ENCODE data around the gene DCTD.

Gene DCTD

DNA sequence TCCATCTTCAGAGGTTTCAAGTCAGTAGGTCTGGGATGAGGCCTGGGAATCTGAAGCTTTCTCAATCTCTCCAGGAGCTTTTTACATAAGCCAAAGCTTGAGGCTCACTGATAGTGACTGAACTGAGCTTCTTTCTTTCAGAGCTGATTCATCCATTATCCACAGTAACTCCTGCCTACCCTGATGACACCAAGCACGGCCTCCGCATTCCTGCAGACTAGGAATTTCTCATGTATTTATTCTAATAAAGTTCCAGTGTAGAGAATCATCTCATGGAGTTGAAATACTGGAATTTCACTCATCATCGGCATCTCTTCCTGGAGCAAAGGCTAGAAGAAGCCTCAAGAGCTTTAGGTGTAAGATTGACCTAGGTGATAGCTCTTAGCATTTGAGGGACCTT is 12.1 kb upstream of the DCTD start:
- no peak overlapping the region for H3K4me3 ChIP-seq (ENCODE audit: low read length)
- no peaks in the 10 kb centered on the region for H3K27me3 ChIP-seq (ENCODE audit: control insufficient read depth, insufficient read depth, low read length)
- H3K9me3 ChIP-seq (ENCODE audit: control insufficient read depth, low read length): no peaks in the 10 kb centered on the region
- H3K4me1 ChIP-seq (ENCODE audit: control insufficient read depth, insufficient read depth, low read length): no peaks in the 10 kb centered on the region
- H3K9ac ChIP-seq (ENCODE audit: low read length): no peak overlapping the region
- no peaks in the 10 kb centered on the region for H3K36me3 ChIP-seq (ENCODE audit: control insufficient read depth, insufficient read depth, low read length)

DNA sequence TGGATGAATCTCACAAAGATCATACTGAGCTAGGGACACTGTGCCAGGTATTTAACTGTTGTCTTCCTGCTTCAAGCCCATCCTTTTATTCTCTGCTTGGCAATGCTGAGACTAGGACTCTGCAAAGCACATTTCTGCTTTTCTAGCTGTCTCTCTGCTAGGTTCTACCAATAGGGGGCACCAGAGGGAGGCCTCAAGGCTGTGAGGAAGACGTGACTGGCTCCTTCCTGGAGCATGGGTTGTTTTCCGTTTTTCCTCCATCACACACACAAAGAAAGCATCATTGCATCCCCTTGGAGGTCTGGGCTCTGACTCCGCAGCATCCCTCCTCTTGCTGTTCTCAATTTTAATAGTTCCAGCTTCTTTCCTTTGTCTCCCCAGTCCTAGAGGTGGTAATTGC is 10.9 kb upstream of the DCTD start:
- H3K9ac ChIP-seq (ENCODE audit: low read length): no peak overlapping the region
- no peaks in the 10 kb centered on the region for H3K36me3 ChIP-seq (ENCODE audit: control insufficient read depth, insufficient read depth, low read length)
- no peaks in the 10 kb centered on the region for H3K27me3 ChIP-seq (ENCODE audit: control insufficient read depth, insufficient read depth, low read length)
- H3K9me3 ChIP-seq (ENCODE audit: control insufficient read depth, low read length): no peaks in the 10 kb centered on the region
- H3K4me3 ChIP-seq (ENCODE audit: low read length): no peak overlapping the region
- peaks cover 10% of the 10 kb centered on the region for H3K4me1 ChIP-seq (ENCODE audit: control insufficient read depth, insufficient read depth, low read length)

GRCh38 chr4:182927505-182927904 is 10.3 kb upstream of the DCTD start:
- Histone ChIP-seq H3K36me3 (ENCODE audit: control insufficient read depth, insufficient read depth, low read length) (no peaks in the 10 kb centered on the region), H3K4me3 (ENCODE audit: low read length) (no peak overlapping the region), H3K9me3 (ENCODE audit: control insufficient read depth, low read length) (no peaks in the 10 kb centered on the region), H3K27me3 (ENCODE audit: control insufficient read depth, insufficient read depth, low read length) (no peaks in the 10 kb centered on the region), H3K4me1 (ENCODE audit: control insufficient read depth, insufficient read depth, low read length) (peaks cover 16% of the 10 kb centered on the region), H3K9ac (ENCODE audit: low read length) (no peak overlapping the region)

DNA sequence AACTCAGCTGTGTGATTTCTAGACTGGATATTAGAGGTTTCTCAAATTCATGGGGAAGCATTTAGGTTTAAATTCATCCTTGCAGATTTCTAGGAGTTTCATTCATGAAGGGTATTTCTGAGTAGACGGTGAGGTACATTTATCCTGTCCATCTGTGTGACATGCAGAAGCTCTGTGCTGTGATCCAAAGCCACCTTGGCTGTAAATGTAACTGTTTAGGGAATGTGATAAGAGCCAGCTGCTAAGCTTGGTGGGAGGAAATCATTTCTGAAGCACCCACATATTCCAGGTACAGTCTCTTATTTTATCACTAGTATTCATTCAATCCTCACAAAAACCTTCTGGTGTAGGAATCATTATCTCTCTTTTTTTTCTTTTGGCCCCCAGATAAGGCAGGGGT is 8.7 kb upstream of the DCTD start:
- peaks cover 24% of the 10 kb centered on the region for H3K4me1 ChIP-seq (ENCODE audit: control insufficient read depth, insufficient read depth, low read length)

DNA sequence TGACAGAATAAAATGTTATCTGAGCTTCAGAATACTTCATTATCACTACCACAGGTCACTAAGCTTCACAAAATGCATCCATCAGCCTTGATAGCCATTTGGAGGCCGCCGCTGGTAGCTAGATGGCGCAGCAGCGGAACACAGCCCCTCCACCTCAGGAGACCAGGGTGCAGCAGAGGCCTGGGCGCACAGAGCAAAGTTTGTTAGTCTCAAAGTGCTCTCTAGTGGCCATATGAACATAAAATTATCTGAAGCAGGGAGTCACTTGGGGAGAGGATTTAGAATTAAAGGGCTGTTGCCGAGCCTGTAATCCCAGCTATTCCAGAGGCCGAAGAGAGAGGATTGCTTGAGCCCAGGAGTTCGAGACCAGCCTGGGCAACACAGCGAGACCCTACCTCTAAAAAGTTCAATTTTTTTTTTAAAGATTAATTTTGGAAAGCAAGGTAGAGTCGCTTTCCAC is 8.1 kb upstream of the DCTD start:
- Histone ChIP-seq H3K9ac (ENCODE audit: low read length) (no peak overlapping the region), H3K9me3 (ENCODE audit: control insufficient read depth, low read length) (no peaks in the 10 kb centered on the region), H3K4me3 (ENCODE audit: low read length) (no peak overlapping the region), H3K36me3 (ENCODE audit: control insufficient read depth, insufficient read depth, low read length) (no peaks in the 10 kb centered on the region), H3K4me1 (ENCODE audit: control insufficient read depth, insufficient read depth, low read length) (peaks cover 24% of the 10 kb centered on the region), H3K27me3 (ENCODE audit: control insufficient read depth, insufficient read depth, low read length) (no peaks in the 10 kb centered on the region)

More for the DNA sequence above, 8.7 kb upstream of the DCTD start:
- H3K27me3 ChIP-seq (ENCODE audit: control insufficient read depth, insufficient read depth, low read length): no peaks in the 10 kb centered on the region
- no peaks in the 10 kb centered on the region for H3K9me3 ChIP-seq (ENCODE audit: control insufficient read depth, low read length)
- H3K4me3 ChIP-seq (ENCODE audit: low read length): no peak overlapping the region
- H3K36me3 ChIP-seq (ENCODE audit: control insufficient read depth, insufficient read depth, low read length): no peaks in the 10 kb centered on the region
- no peak overlapping the region for H3K9ac ChIP-seq (ENCODE audit: low read length)

DNA sequence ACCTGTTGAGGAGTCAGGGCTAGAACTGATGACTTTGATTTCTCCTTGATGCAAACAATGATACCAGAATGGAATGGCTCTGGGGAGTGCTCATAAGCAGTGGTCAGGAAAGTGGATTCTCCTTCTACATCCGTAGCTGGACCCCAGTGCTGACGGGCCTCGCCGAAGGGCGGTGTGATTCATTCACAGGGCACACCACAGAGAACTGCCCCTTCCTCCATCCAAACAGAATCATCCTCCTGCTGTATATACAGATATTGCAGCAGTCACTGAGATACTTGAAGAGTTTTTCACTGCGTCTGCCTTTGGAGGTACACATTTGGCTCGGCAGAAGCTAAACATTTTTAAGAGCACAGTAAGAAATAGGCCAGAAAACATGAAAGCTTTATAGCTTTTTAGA is 7.3 kb upstream of the DCTD start:
- no peaks in the 10 kb centered on the region for H3K27me3 ChIP-seq (ENCODE audit: control insufficient read depth, insufficient read depth, low read length)
- H3K9ac ChIP-seq (ENCODE audit: low read length): no peak overlapping the region

GRCh38 chr4:182923796-182924340 is 6.7 kb upstream of the DCTD start:
- Histone ChIP-seq H3K4me1 (ENCODE audit: control insufficient read depth, insufficient read depth, low read length) (peaks cover 24% of the 10 kb centered on the region), H3K27me3 (ENCODE audit: control insufficient read depth, insufficient read depth, low read length) (no peaks in the 10 kb centered on the region), H3K9ac (ENCODE audit: low read length) (no peak overlapping the region), H3K9me3 (ENCODE audit: control insufficient read depth, low read length) (no peaks in the 10 kb centered on the region), H3K36me3 (ENCODE audit: control insufficient read depth, insufficient read depth, low read length) (no peaks in the 10 kb centered on the region), H3K4me3 (ENCODE audit: low read length) (no peak overlapping the region)

More for the DNA sequence above, 7.3 kb upstream of the DCTD start:
- Histone ChIP-seq H3K36me3 (ENCODE audit: control insufficient read depth, insufficient read depth, low read length) (no peaks in the 10 kb centered on the region), H3K4me3 (ENCODE audit: low read length) (no peak overlapping the region), H3K9me3 (ENCODE audit: control insufficient read depth, low read length) (no peaks in the 10 kb centered on the region), H3K4me1 (ENCODE audit: control insufficient read depth, insufficient read depth, low read length) (peaks cover 24% of the 10 kb centered on the region)

GRCh38 chr4:182923366-182923765 is 6.2 kb upstream of the DCTD start:
- no peak overlapping the region for H3K4me3 ChIP-seq (ENCODE audit: low read length)
- no peaks in the 10 kb centered on the region for H3K9me3 ChIP-seq (ENCODE audit: control insufficient read depth, low read length)
- no peak overlapping the region for H3K9ac ChIP-seq (ENCODE audit: low read length)
- H3K4me1 ChIP-seq (ENCODE audit: control insufficient read depth, insufficient read depth, low read length): peaks cover 25% of the 10 kb centered on the region
- H3K27me3 ChIP-seq (ENCODE audit: control insufficient read depth, insufficient read depth, low read length): no peaks in the 10 kb centered on the region
- H3K36me3 ChIP-seq (ENCODE audit: control insufficient read depth, insufficient read depth, low read length): no peaks in the 10 kb centered on the region

DNA sequence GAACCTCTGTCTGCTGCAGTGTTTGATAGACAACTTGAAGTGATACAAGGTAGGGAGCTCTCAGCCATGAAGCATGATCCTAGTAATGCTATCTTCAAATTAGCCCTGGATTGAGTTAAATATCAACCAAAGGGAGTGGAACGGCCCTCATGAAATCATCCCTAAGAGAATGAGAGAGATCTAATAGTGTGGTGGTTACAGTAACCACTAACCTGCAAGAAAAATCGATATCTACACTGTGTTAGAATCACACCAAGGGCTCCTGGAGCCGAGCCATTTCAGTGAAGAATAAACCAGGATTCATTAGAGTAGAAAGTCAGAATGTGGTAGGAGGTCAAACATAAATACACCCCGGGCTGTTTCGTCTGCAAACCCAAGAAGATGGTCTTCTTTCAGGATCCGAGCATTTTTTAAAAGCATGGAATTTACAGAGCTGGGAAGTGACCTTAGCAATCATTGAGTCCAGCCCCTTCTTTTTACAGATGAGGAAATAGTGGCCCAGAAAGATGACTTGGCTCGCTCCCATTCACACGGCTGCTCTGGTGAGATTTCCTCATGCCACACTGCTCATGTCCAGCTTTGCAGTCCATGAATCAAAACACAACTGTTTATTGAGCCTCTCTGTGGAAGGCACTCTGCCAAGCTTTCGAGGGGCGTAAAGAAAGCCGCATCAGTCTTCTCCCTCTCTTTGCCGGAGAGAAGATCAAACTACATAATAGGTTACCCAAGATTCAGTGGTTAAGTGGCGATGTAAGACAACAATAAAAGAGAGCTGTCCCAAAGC is 5.5 kb upstream of the DCTD start:
- no peak overlapping the region for H3K4me3 ChIP-seq (ENCODE audit: low read length)
- no peak overlapping the region for H3K9ac ChIP-seq (ENCODE audit: low read length)
- no peaks in the 10 kb centered on the region for H3K36me3 ChIP-seq (ENCODE audit: control insufficient read depth, insufficient read depth, low read length)
- H3K9me3 ChIP-seq (ENCODE audit: control insufficient read depth, low read length): no peaks in the 10 kb centered on the region
- peaks cover 30% of the 10 kb centered on the region for H3K4me1 ChIP-seq (ENCODE audit: control insufficient read depth, insufficient read depth, low read length)
- H3K27me3 ChIP-seq (ENCODE audit: control insufficient read depth, insufficient read depth, low read length): no peaks in the 10 kb centered on the region

GRCh38 chr4:182921608-182922007 is 4.4 kb upstream of the DCTD start:
- Histone ChIP-seq H3K4me3 (ENCODE audit: low read length) (no peak overlapping the region), H3K9me3 (ENCODE audit: control insufficient read depth, low read length) (no peaks in the 10 kb centered on the region), H3K4me1 (ENCODE audit: control insufficient read depth, insufficient read depth, low read length) (peaks cover 31% of the 10 kb centered on the region), H3K9ac (ENCODE audit: low read length) (no peak overlapping the region), H3K36me3 (ENCODE audit: control insufficient read depth, insufficient read depth, low read length) (no peaks in the 10 kb centered on the region), H3K27me3 (ENCODE audit: control insufficient read depth, insufficient read depth, low read length) (no peaks in the 10 kb centered on the region)

DNA sequence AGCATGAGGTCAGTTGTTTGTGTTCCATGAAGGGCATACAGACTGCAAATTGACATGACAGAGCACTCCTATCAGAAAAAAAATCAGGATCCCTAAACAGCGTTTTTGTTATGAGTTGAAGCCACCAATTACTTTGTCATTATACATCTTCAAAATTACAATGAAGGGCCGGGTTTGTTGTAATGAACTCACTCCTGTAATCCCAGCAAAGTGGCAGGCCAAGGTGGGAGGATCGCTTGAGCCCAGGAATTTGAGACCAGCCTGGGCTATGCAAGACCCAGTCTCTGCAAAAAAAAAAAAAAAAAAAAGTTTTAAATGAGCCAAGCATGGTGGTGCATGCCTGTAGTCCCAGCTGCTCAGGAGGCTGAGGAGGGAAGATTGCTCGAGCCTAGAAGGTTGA is 3.5 kb upstream of the DCTD start:
- no peak overlapping the region for H3K4me3 ChIP-seq (ENCODE audit: low read length)

DNA sequence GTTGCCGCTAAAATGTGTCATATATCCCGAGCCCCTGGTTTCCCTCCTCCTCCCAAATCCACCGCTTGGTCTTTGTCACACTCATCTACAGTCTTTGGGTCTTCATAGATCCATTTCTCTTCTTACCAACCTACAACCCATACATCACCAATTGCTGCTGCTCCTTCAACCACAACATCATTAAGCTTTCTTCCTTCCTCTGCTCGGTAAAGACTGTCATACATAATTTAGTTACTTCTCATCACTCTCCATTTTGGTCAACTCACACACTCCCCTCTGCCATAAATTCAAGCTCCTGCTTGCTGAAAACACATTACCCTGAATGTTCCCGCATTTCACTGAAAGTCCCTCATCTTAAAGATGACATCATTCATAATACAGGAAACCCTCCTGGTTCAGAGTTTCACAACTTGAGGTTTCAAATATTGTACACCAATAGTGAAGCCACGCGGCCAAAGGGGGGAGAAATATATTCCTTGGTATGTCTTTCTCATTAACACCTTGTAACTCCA is 1.7 kb upstream of the DCTD start:
- Histone ChIP-seq H3K4me1 (ENCODE audit: control insufficient read depth, insufficient read depth, low read length) (peaks cover 34% of the 10 kb centered on the region), H3K27me3 (ENCODE audit: control insufficient read depth, insufficient read depth, low read length) (no peaks in the 10 kb centered on the region), H3K9me3 (ENCODE audit: control insufficient read depth, low read length) (no peaks in the 10 kb centered on the region), H3K4me3 (ENCODE audit: low read length) (no peak overlapping the region), H3K36me3 (ENCODE audit: control insufficient read depth, insufficient read depth, low read length) (peaks cover 4% of the 10 kb centered on the region), H3K9ac (ENCODE audit: low read length) (no peak overlapping the region)

More for the DNA sequence above, 3.5 kb upstream of the DCTD start:
- H3K27me3 ChIP-seq (ENCODE audit: control insufficient read depth, insufficient read depth, low read length): no peaks in the 10 kb centered on the region
- H3K9ac ChIP-seq (ENCODE audit: low read length): no peak overlapping the region
- peaks cover 37% of the 10 kb centered on the region for H3K4me1 ChIP-seq (ENCODE audit: control insufficient read depth, insufficient read depth, low read length)
- no peaks in the 10 kb centered on the region for H3K36me3 ChIP-seq (ENCODE audit: control insufficient read depth, insufficient read depth, low read length)
- H3K9me3 ChIP-seq (ENCODE audit: control insufficient read depth, low read length): no peaks in the 10 kb centered on the region

Measured in mucosa of stomach (tissue), 1 donor.